ENCODE results near the gene BMP15. TPM values are rescaled to one million over a fixed set of nuclear protein-coding genes. Genes with fewer than 3 reads are reported as not detected.

The BMP15 gene
- total RNA-seq = not detected

DNA sequence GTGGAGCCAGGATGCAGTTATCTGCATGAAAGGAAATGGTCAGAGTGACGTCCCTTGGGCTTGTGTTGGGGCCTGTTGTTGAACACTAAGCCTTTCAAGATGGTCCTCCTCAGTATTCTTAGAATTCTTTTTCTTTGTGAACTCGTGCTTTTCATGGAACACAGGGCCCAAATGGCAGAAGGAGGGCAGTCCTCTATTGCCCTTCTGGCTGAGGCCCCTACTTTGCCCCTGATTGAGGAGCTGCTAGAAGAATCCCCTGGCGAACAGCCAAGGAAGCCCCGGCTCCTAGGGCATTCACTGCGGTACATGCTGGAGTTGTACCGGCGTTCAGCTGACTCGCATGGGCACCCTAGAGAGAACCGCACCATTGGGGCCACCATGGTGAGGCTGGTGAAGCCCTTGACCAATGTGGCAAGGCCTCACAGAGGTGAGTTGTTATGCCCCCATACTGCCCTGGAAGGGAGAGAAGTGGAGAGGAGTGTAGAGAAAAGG is at the start of gene BMP15:
Gene BMP15, plus strand, starts transcription at position 51 of the 492 bp plus-strand sequence. Its CDS starts 49 bp downstream, at position 100.
- no peak within 1 kb of the TSS for H3K27ac ChIP-seq
- no peak for ATAC-seq (ENCODE audit: low FRiP score in 2 of 2)
- H3K4me3 ChIP-seq = no peak within 1 kb of the TSS
- H3K4me1 ChIP-seq = no peaks in the 10 kb centered on the region
- TF ChIP-seq POLR2A (IDR thresholded peaks at IDR 0.05) = no peak
- no peak for TF ChIP-seq POLR2AphosphoS5 (IDR thresholded peaks at IDR 0.05)
- TF ChIP-seq EP300 (IDR thresholded peaks at IDR 0.05) = no peak
- TF ChIP-seq, protein P1, sequence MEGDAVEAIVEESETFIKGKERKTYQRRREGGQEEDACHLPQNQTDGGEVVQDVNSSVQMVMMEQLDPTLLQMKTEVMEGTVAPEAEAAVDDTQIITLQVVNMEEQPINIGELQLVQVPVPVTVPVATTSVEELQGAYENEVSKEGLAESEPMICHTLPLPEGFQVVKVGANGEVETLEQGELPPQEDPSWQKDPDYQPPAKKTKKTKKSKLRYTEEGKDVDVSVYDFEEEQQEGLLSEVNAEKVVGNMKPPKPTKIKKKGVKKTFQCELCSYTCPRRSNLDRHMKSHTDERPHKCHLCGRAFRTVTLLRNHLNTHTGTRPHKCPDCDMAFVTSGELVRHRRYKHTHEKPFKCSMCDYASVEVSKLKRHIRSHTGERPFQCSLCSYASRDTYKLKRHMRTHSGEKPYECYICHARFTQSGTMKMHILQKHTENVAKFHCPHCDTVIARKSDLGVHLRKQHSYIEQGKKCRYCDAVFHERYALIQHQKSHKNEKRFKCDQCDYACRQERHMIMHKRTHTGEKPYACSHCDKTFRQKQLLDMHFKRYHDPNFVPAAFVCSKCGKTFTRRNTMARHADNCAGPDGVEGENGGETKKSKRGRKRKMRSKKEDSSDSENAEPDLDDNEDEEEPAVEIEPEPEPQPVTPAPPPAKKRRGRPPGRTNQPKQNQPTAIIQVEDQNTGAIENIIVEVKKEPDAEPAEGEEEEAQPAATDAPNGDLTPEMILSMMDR (IDR thresholded peaks at IDR 0.05) = no peak
- no peaks in the 10 kb centered on the region for H3K27me3 ChIP-seq
- 79 to 90% methylated on average over 3 to 9 of the region's 9 CpGs for WGBS, 2 donors
- H3K36me3 ChIP-seq = no peaks in the 10 kb centered on the region
- no peaks in the 10 kb centered on the region for H3K9me3 ChIP-seq
- no peak for DNase-seq

DNA sequence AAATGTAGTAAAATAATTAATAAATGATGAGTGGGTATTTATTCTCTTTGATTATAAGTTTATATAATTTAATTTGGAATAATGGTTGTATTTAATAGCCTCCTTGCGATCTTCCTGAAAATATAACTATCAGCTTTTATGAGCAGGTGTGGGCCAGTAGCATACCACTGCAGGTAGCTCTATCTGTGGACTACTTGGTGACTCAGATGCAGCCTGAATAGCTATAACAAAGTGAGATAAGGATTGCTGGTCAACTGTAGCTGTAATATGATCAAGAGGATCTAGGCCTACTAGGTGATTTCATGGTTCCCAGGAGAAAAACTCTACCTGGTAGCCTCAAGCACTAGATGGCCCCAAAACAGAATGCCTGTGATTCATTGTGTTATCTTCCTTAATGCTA is 47.1 kb upstream of the BMP15 start:
- TF ChIP-seq, protein P1 (IDR thresholded peaks at IDR 0.05) = no peak
- TF ChIP-seq POLR2AphosphoS5 (IDR thresholded peaks at IDR 0.05) (no peak), EP300 (IDR thresholded peaks at IDR 0.05) (no peak), POLR2A (IDR thresholded peaks at IDR 0.05) (no peak)

DNA sequence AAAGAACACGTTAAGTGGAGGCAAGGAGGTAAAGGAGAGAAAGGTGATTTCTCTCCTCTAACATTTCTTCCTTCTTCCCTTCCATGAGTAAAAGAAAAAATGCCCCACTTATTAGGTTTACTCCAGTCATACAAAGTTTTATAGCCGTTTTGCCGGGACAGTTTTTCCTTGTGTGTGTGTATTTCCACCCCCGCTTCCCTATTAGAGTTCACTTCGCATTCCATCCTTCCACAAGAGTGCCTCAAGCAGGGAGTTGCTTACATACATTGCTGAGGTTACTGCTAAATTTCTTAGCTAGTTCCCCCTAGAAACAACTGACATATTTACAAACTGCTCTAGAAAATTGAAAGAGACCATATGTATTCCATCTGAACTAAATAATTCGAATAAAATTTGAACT is 45.2 kb upstream of the BMP15 start:
- no peak overlapping the region for H3K4me3 ChIP-seq
- no peaks in the 10 kb centered on the region for H3K36me3 ChIP-seq
- H3K27me3 ChIP-seq = no peaks in the 10 kb centered on the region
- no peak for ATAC-seq (ENCODE audit: low FRiP score in 2 of 2)
- DNase-seq = no peak
- H3K4me1 ChIP-seq = no peaks in the 10 kb centered on the region
- no peak overlapping the region for H3K27ac ChIP-seq
- WGBS, 2 donors = 57 to 60% methylated on average over 6 of the region's 6 CpGs
- H3K9me3 ChIP-seq = no peaks in the 10 kb centered on the region
- TF ChIP-seq, protein P1 (IDR thresholded peaks at IDR 0.05) = no peak
- TF ChIP-seq POLR2AphosphoS5 (IDR thresholded peaks at IDR 0.05) = no peak
- no peak for TF ChIP-seq EP300 (IDR thresholded peaks at IDR 0.05)
- TF ChIP-seq POLR2A (IDR thresholded peaks at IDR 0.05) = no peak

More for the DNA sequence above, 47.1 kb upstream of the BMP15 start:
- Histone ChIP-seq H3K27me3 (no peaks in the 10 kb centered on the region), H3K36me3 (no peaks in the 10 kb centered on the region), H3K9me3 (no peaks in the 10 kb centered on the region), H3K4me1 (no peaks in the 10 kb centered on the region), H3K27ac (no peak overlapping the region), H3K4me3 (no peak overlapping the region)
- DNase-seq = no peak
- WGBS, 2 donors = 89 to 100% methylated on average over 1 of the region's 1 CpG
- ATAC-seq (ENCODE audit: low FRiP score in 2 of 2) = no peak

DNA sequence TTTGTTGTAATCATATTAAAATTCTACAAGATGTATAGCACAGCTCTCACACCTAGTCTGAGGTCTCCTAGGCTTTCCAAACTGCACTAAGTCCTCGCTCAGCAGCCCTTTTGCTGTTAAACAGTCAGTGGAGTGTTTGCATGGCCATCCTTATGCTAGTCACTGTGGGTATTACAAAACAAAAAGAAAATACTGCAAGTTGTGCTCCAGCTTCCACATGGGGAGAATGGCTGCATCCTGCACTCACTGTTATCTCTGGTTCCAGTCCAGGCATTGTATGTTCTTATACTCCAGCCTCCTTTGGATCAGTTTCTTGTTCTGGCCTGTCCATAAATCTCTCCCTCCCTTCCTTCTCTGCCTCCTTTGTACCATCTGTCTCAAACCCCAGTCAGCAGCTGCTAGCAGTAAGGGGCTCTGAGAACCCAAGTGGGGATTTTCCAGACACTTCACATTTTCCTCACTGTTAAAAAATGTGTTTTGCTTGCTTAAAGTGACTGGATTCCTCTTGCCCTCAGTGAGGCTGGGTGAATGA is 38.5 kb upstream of the BMP15 start:
- no peak for ATAC-seq (ENCODE audit: low FRiP score in 2 of 2)
- Histone ChIP-seq H3K27me3 (no peaks in the 10 kb centered on the region), H3K4me1 (no peaks in the 10 kb centered on the region), H3K4me3 (no peak overlapping the region), H3K9me3 (no peaks in the 10 kb centered on the region), H3K27ac (no peak overlapping the region), H3K36me3 (no peaks in the 10 kb centered on the region)
- DNase-seq = no peak
- TF ChIP-seq POLR2AphosphoS5 (IDR thresholded peaks at IDR 0.05) = no peak
- no peak for TF ChIP-seq POLR2A (IDR thresholded peaks at IDR 0.05)
- TF ChIP-seq EP300 (IDR thresholded peaks at IDR 0.05) = no peak
- TF ChIP-seq, protein P1 (IDR thresholded peaks at IDR 0.05) = no peak
- WGBS, 2 donors = 52% methylated on average over 1 of the region's 1 CpG; no CpG with 5 or more reads in 1 of the 2 donors

DNA sequence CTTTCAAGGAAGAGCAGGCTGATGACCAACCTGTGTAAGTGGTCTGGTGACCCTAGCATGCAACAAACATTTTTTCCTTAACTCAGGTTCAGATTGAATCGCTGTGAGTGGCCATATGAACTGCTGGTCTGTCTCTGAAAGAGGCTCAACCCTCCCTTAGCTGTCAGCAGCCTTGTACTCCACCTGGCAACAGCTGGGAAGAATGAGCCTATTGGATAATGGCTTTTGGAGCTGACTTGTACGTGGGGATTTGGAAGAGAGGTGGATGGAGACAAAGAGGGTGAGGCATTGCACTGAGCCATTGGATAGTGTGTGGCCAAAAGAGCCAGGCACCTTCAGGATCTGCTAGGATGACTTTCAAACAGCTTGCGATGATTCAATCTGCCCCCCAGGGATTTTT is 35.7 kb upstream of the BMP15 start:
- 55 to 80% methylated on average over 3 of the region's 3 CpGs for WGBS, 2 donors
- TF ChIP-seq POLR2AphosphoS5 (IDR thresholded peaks at IDR 0.05) (no peak), EP300 (IDR thresholded peaks at IDR 0.05) (no peak), POLR2A (IDR thresholded peaks at IDR 0.05) (no peak)
- TF ChIP-seq, protein P1 (IDR thresholded peaks at IDR 0.05) = no peak
- ATAC-seq (ENCODE audit: low FRiP score in 2 of 2) = no peak

More for the DNA sequence above, 35.7 kb upstream of the BMP15 start:
- no peaks in the 10 kb centered on the region for H3K36me3 ChIP-seq
- no peaks in the 10 kb centered on the region for H3K27me3 ChIP-seq
- no peaks in the 10 kb centered on the region for H3K4me1 ChIP-seq
- H3K4me3 ChIP-seq = no peak overlapping the region
- H3K9me3 ChIP-seq = no peaks in the 10 kb centered on the region
- DNase-seq = no peak
- no peak overlapping the region for H3K27ac ChIP-seq
